Breast epithelium (tissue), 4 donors: ENCODE data around the gene HOPX. TPM values are rescaled to one million over a fixed set of nuclear protein-coding genes. Genes with fewer than 3 reads are reported as not detected.
"Not testable (repeated sequence)": the region's sequence is repeated elsewhere in the genome, so short reads cannot be mapped to it uniquely, and the experiment has no call there.

Source experiments
- DNase-seq, 2 donors: peaks; one replicate each; pipeline ENCODE4 v3.0.0-alpha.2; 2019; ENCODE audit warnings: low spot score in 2 of 2
- H3K27ac ChIP-seq, 2 donors: fragments of 200-600 bp; sonication (generic) in 1 of 2; one replicate each; pipeline ENCODE4 v1.5.1; 2016 to 2019; ENCODE audit warnings: mild to moderate bottlenecking in 1 of 2
- H3K27me3 ChIP-seq, 2 donors: fragments of 200-600 bp; sonication (generic) in 1 of 2; one replicate each; pipeline versions ENCODE4 v1.5.1 to v1.6.0; 2017 to 2019; ENCODE audit warnings: control low read depth in 1 of 2, mild to moderate bottlenecking in 1 of 2
- H3K36me3 ChIP-seq: fragments of 200-600 bp; one replicate; pipeline ENCODE4 v1.5.1; 2019
- H3K4me1 ChIP-seq, 2 donors: fragments of 200-600 bp; sonication (generic); one replicate each; pipeline ENCODE4 v1.5.1; 2016 to 2019; ENCODE audit warnings: control low read depth in 1 of 2
- H3K4me3 ChIP-seq, 3 donors: fragments of 200-600 bp; sonication (generic); 1 replicate in 2 of 3; 2 replicates in 1 of 3; pipeline ENCODE4 v1.5.1; 2016 to 2019; ENCODE audit warnings: mild to moderate bottlenecking in 3 of 3, moderate library complexity in 2 of 3
- H3K9me3 ChIP-seq, 2 donors: fragments of 200-600 bp; sonication (generic) in 1 of 2; one replicate each; pipeline ENCODE4 v1.5.1; 2016 to 2019; ENCODE audit warnings: control low read depth in 1 of 2
- POLR2A ChIP-seq: fragments of 450-650 bp; IDR thresholded peaks from one replicate; pipeline ENCODE4 v1.6.1; 2016; ENCODE audit warnings: antibody characterized with exemption, mild to moderate bottlenecking, moderate library complexity
- POLR2AphosphoS5 ChIP-seq, 3 donors: sonication (generic); formaldehyde crosslinking; IDR thresholded peaks; one replicate each; pipeline ENCODE4 v1.6.1; 2017; ENCODE audit warnings: antibody characterized with exemption in 3 of 3
- intact Hi-C: fragments of 100-400 bp; cut with DNase I; formaldehyde crosslinking; loops from one replicate; pipeline ENCODE4 v1.15.1; 2023; ENCODE audit warnings: low total_unique reads
- total RNA-seq, 3 donors: library from RNA; depleted of rRNA; stranded (reverse); fragments of >200 nt; gene quantifications; one replicate each; pipeline ENCODE4 v1.1.0, GENCODE V29; 2016
- TF ChIP-seq, protein P1 (sequence below), 3 donors: fragments of 450-650 bp; IDR thresholded peaks; one replicate each; pipeline ENCODE4 v1.5.1; 2016 to 2017; ENCODE audit warnings: antibody characterized with exemption in 3 of 3, mild to moderate bottlenecking in 3 of 3, moderate library complexity in 3 of 3

The HOPX gene
- total RNA-seq, 3 donors from 2014 or later = 3.8 to 9.8 (median 4.8) TPM

DNA sequence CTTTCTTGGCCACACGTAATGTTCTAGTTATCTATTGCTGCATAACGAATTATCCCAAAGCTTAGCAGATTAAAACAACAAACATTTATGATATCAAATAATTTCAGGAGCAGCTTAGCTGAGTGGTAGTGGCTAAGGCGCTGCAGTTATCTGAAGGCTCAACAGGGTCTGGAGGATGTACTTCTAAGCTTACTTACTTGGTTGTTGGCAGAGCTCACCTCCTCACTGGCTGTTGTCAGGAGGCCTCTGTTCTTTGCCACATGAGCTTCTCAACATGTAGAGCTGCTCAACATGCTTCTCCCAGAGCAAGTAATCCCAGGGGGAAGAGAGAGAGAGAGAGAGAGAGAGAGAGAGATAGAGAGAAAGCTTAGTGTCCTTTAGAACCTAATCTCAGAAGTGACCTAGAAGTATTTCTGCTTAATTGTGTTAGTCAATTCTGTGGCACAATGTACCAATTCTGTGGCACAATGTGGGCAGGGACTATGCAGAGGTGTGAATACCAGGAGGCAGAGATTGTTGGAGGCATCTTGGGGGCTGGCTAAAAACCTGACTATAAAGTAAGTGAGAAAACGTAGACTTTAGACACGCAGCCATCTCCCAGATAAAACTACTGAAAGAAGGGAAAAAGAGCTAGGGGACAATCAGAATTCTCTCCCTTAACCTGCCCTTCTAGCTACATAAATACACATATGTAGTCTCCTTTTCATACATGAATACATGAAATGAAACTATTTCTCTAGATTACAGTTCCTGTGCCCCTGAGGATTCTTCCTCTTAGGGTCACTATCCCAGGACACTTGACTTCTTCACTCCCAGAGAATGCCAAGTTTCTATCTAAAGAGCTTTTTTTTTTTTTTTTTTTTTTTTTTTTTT lies 40.2 kb downstream of the HOPX start:
- no peak overlapping the region for H3K27ac ChIP-seq
- H3K9me3 ChIP-seq = no peaks in the 10 kb centered on the region
- no peak for DNase-seq
- no peak for TF ChIP-seq POLR2AphosphoS5 (IDR thresholded peaks at IDR 0.05)
- TF ChIP-seq, protein P1, sequence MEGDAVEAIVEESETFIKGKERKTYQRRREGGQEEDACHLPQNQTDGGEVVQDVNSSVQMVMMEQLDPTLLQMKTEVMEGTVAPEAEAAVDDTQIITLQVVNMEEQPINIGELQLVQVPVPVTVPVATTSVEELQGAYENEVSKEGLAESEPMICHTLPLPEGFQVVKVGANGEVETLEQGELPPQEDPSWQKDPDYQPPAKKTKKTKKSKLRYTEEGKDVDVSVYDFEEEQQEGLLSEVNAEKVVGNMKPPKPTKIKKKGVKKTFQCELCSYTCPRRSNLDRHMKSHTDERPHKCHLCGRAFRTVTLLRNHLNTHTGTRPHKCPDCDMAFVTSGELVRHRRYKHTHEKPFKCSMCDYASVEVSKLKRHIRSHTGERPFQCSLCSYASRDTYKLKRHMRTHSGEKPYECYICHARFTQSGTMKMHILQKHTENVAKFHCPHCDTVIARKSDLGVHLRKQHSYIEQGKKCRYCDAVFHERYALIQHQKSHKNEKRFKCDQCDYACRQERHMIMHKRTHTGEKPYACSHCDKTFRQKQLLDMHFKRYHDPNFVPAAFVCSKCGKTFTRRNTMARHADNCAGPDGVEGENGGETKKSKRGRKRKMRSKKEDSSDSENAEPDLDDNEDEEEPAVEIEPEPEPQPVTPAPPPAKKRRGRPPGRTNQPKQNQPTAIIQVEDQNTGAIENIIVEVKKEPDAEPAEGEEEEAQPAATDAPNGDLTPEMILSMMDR (IDR thresholded peaks at IDR 0.05) = no peak
- no peak for TF ChIP-seq POLR2A
- H3K4me3 ChIP-seq = no peak overlapping the region
- H3K36me3 ChIP-seq = no peaks in the 10 kb centered on the region
- H3K27me3 ChIP-seq = no peaks in the 10 kb centered on the region
- no peaks in the 10 kb centered on the region for H3K4me1 ChIP-seq
- intact Hi-C loops = no loop called here

DNA sequence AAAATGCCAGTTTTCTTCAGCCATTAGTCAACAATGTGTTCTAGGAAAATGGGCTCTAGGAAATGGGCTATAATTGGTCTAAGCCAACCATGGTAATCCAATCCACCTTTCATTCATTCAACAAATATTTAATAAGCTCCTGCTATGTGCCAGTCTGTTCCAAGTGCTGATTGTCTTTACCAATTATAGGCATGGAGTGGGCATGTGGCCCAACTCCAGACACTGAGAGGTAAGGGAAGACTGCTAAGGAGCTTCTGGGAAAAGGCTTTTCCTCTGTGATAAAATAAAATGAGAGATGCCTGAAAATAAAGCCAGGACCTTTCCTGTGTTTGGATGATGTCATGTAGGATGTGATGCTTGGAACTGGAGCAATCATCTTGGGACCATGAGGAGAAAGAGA lies 43.3 kb downstream of the HOPX start:
- no peaks in the 10 kb centered on the region for H3K27me3 ChIP-seq
- H3K27ac ChIP-seq = no peak overlapping the region
- intact Hi-C loops = no loop called here
- DNase-seq = no peak
- TF ChIP-seq POLR2AphosphoS5 (IDR thresholded peaks at IDR 0.05) (no peak), POLR2A (no peak)
- TF ChIP-seq, protein P1 (IDR thresholded peaks at IDR 0.05) = no peak
- H3K4me3 ChIP-seq = no peak overlapping the region
- no peaks in the 10 kb centered on the region for H3K9me3 ChIP-seq
- H3K36me3 ChIP-seq = no peaks in the 10 kb centered on the region
- H3K4me1 ChIP-seq = no peaks in the 10 kb centered on the region

DNA sequence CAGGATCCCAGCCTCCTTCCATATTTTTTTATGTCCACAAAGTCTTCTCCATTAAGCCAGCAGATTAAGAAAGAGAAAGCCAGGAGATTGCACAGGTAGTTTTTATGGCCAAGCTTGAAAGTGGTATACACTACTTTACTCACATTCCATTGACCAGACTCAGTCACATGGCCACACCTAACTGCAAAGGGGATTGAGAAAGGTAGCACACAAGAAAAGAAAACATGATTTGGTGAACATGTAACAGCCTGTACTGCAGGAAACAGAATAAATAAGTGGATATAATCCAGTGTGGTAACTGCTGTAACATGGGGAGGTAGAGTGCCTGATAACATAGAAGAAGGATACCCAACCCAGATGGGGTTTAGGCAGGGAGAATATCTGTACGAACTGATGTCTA lies 43.9 kb downstream of the HOPX start:
- H3K27ac ChIP-seq = no peak overlapping the region
- DNase-seq = no peak
- intact Hi-C loops = no loop called here

DNA sequence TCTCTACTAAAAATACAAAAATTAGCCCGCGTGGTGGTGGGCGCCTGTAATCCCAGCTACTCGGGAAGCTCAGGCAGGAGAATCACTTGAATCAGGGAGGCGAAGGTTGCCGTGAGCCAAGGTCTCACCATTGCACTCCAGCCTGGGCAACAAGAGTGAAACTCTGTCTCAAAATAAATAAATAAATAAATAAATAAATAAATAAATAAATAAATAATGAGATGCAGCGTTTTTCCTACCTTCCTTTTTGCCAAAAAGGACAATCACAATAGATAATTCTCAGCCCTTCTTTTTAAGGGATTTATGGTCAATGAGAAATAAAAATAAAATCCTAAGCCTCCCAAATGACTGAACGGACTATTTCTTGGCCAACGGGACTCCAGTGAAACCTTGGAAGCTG lies 46.1 kb downstream of the HOPX start:
- H3K27ac ChIP-seq, H3K9me3 ChIP-seq, intact Hi-C loops: not testable (repeated sequence)

More for the DNA sequence above, 43.9 kb downstream of the HOPX start:
- Histone ChIP-seq H3K27me3 (no peaks in the 10 kb centered on the region), H3K9me3 (no peaks in the 10 kb centered on the region), H3K4me3 (no peak overlapping the region), H3K4me1 (no peaks in the 10 kb centered on the region), H3K36me3 (no peaks in the 10 kb centered on the region)
- TF ChIP-seq, protein P1 (IDR thresholded peaks at IDR 0.05) = no peak
- no peak for TF ChIP-seq POLR2A
- no peak for TF ChIP-seq POLR2AphosphoS5 (IDR thresholded peaks at IDR 0.05)

DNA sequence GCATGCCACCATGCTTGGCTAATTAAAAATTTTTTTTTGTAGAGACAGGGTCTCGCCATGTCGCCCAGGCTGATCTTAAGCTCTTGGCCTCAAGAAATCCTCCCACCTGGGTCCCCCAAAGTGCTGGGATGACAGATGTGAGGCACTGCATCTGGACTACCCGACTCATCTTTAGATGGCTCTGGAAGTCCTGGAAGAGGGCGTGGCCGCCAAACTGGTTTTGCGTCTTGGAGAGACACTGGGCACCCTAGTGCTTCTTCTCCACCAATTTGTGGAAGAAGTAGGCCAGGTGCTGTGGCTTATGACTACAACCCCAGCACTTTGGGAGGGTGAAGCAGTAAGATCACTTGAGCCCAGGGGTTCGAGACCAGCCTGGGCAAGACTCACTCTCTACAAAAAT lies 47.6 kb downstream of the HOPX start:
- TF ChIP-seq POLR2A (no peak), POLR2AphosphoS5 (IDR thresholded peaks at IDR 0.05) (no peak)
- TF ChIP-seq, protein P1 (IDR thresholded peaks at IDR 0.05) = no peak

More for the DNA sequence above, 46.1 kb downstream of the HOPX start:
- not testable (repeated sequence) for H3K4me1 ChIP-seq, H3K36me3 ChIP-seq, H3K27me3 ChIP-seq, DNase-seq, H3K4me3 ChIP-seq

More for the DNA sequence above, 47.6 kb downstream of the HOPX start:
- Histone ChIP-seq H3K9me3 (no peaks in the 10 kb centered on the region), H3K4me3 (no peak overlapping the region), H3K4me1 (no peaks in the 10 kb centered on the region), H3K36me3 (no peaks in the 10 kb centered on the region), H3K27ac (no peak overlapping the region), H3K27me3 (no peaks in the 10 kb centered on the region)
- no peak for DNase-seq
- intact Hi-C loops = no loop called here
